ENCODE results near the gene HHIPL1. TPM values are rescaled to one million over a fixed set of nuclear protein-coding genes. Genes with fewer than 3 reads are reported as not detected.

HHIPL1 gene
- total and polyA plus RNA-seq, 2 of the 8 experiments (the other 6 are each of a cell fraction or from before 2014, with no cell fraction given) = 1.5 to 2.6 TPM

DNA sequence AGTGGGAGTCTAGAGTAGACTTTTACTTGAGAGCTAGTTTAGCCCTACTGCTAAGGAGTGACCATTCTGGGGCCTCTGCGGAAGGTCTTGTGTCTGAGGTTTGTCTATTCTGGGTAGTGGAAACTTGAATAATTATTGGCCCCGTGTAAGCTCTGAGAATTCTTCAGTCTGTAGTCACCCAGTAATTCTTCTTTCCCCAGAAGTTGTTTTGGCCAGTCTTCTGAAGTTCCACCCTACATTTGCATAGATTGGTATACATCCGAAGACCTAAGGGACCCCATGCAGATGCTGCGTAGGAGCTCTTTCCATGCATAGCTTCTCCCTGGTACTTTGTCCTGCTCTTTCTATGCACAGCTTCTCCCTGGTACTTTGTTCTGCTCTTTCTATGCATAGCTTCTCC is 52.0 kb downstream of the HHIPL1 start:
- H3K14ac ChIP-seq (ENCODE audit: insufficient read length) = no peak overlapping the region
- POLR2A ChIA-PET (ENCODE audit: partially characterized antibody) = no interaction called here
- CTCF ChIA-PET (ENCODE audit: partially characterized antibody) = interaction anchor here (1.2 to 4.5 kb wide), 5 partner anchors 9 to 188 kb away, joined by 3 to 35 read pairs (median 3); no protein-coding TSS in a partner anchor
- TF ChIP-seq POLR2A (IDR thresholded peaks at IDR 0.05; ENCODE audit: control extremely low read depth in 1 of 2, low read depth in 2 of 2, low read length in 2 of 2) (no peak), EP300 (IDR thresholded peaks at IDR 0.05; ENCODE audit: borderline replicate concordance in 1 of 2, low read depth in 2 of 2, low read length in 2 of 2) (no peak), MAX (IDR thresholded peaks at IDR 0.05) (no peak), ASH2L (IDR thresholded peaks at IDR 0.05; ENCODE audit: low read length) (no peak), EZH2 (IDR thresholded peaks at IDR 0.05; ENCODE audit: low read depth, low read length, severe bottlenecking) (no peak), USF2 (IDR thresholded peaks at IDR 0.05; ENCODE audit: low read length) (no peak), CTBP2 (IDR thresholded peaks at IDR 0.05; ENCODE audit: borderline replicate concordance, insufficient read depth, insufficient read length, low read length) (no peak), TCF12 (IDR thresholded peaks at IDR 0.05; ENCODE audit: low read depth, low read length) (no peak), SRF (IDR thresholded peaks at IDR 0.05; ENCODE audit: low read depth, low read length) (no peak), BRCA1 (IDR thresholded peaks at IDR 0.05; ENCODE audit: low read depth, low read length) (no peak), CHD1 (IDR thresholded peaks at IDR 0.05; ENCODE audit: low read depth, low read length) (no peak), SIN3A (conservative IDR thresholded peaks at IDR 0.05 in 1 of 2, IDR thresholded peaks at IDR 0.05 in 1 of 2; ENCODE audit: low read depth in 1 of 2, low read length in 2 of 2) (no peak), TAF1 (IDR thresholded peaks at IDR 0.05; ENCODE audit: low read depth, low read length) (no peak), TEAD4 (IDR thresholded peaks at IDR 0.05; ENCODE audit: low read depth, low read length) (no peak)

More for the DNA sequence above, 52.0 kb downstream of the HHIPL1 start:
- no peaks in the 10 kb centered on the region for H3K4me1 ChIP-seq (replicated peaks in 1 of 4; ENCODE audit: control insufficient read depth in 3 of 4, insufficient read depth in 4 of 4, low read length in 3 of 4)
- H2AFZ ChIP-seq (ENCODE audit: low read length) = no peak overlapping the region
- H4K8ac ChIP-seq (ENCODE audit: extremely low read depth, insufficient read depth, low read length) = no peak overlapping the region
- no peak overlapping the region for H3K9ac ChIP-seq (replicated peaks in 1 of 4; ENCODE audit: extremely low read depth in 1 of 4, low read depth in 3 of 4, low read length in 3 of 4)
- no peaks in the 10 kb centered on the region for H3K23me2 ChIP-seq (ENCODE audit: low read depth, low read length)
- no peaks in the 10 kb centered on the region for H3K36me3 ChIP-seq (ENCODE audit: control insufficient read depth in 2 of 4, insufficient read depth in 4 of 4, low read length in 3 of 4)
- no peak overlapping the region for H3K4me2 ChIP-seq (ENCODE audit: insufficient read depth in 1 of 2, low read depth in 2 of 2, low read length in 2 of 2)
- no peak overlapping the region for H2AK5ac ChIP-seq (ENCODE audit: low read depth, low read length)
- DNase-seq (ENCODE audit: low read depth in 1 of 2, low spot score in 2 of 2) = peak in 1 of 2 experiments; percentile 3
- H3K56ac ChIP-seq (replicated peaks; ENCODE audit: insufficient read length, low read depth, low read length) = no peak overlapping the region
- H2BK12ac ChIP-seq (ENCODE audit: low read depth, low read length) = no peak overlapping the region
- H3K27me3 ChIP-seq (replicated peaks in 1 of 4; ENCODE audit: control insufficient read depth in 3 of 4, extremely low read depth in 1 of 4, insufficient read depth in 3 of 4, low read length in 3 of 4) = no peaks in the 10 kb centered on the region
- H2BK5ac ChIP-seq (ENCODE audit: low read depth, low read length) = no peak overlapping the region
- H4K5ac ChIP-seq (ENCODE audit: insufficient read length, low read depth, low read length) = no peak overlapping the region
- H2BK20ac ChIP-seq (ENCODE audit: low read length) = no peak overlapping the region
- H3K18ac ChIP-seq (ENCODE audit: extremely low read depth, low read length) = no peak overlapping the region
- no peaks in the 10 kb centered on the region for H3K9me3 ChIP-seq (ENCODE audit: insufficient read depth in 2 of 2, low read depth in 1 of 2, low read length in 1 of 2)
- no peak overlapping the region for H2BK120ac ChIP-seq (replicated peaks; ENCODE audit: low read depth, low read length)
- no peak overlapping the region for H3K23ac ChIP-seq (ENCODE audit: insufficient read length)
- no peaks in the 10 kb centered on the region for H3K79me2 ChIP-seq (ENCODE audit: control insufficient read depth in 1 of 2, insufficient read depth in 2 of 2, low read length in 2 of 2)
- H4K20me1 ChIP-seq (replicated peaks in 1 of 2; ENCODE audit: control insufficient read depth in 1 of 2, insufficient read depth in 2 of 2, low read length in 2 of 2) = no peaks in the 10 kb centered on the region
- WGBS, 2 experiments (ENCODE audit: extremely low coverage in 1 of 2, insufficient coverage in 1 of 2, insufficient read length in 1 of 2, insufficient replicate concordance in 2 of 2, low coverage in 1 of 2, low lambda C conversion rate in 2 of 2, missing lambda C conversion rate in 1 of 2) = 90% methylated on average over 4 of the region's 4 CpGs; no CpG with 5 or more reads in 1 of the 2 experiments
- no peak overlapping the region for H3K27ac ChIP-seq (ENCODE audit: low read depth, low read length)
- H4K91ac ChIP-seq (replicated peaks; ENCODE audit: insufficient read length, low read length) = no peak overlapping the region
- no peak overlapping the region for H3K4ac ChIP-seq (replicated peaks; ENCODE audit: insufficient read length, low read depth, low read length)
- FAIRE-seq = no peak
- H3K79me1 ChIP-seq (ENCODE audit: low read depth, low read length) = no peaks in the 10 kb centered on the region
- H2BK15ac ChIP-seq (ENCODE audit: low read length) = no peak overlapping the region
- H3K4me3 ChIP-seq (ENCODE audit: extremely low read depth in 1 of 4, insufficient read depth in 2 of 4, low read depth in 3 of 4, low read length in 4 of 4) = no peak overlapping the region

Data from H1 (cell line).